Effector CD4-positive, alpha-beta T cell (primary cell): Measurements from ENCODE around the gene SCUBE3.

Experiments
- DNase-seq: peaks from one replicate; pipeline ENCODE4 v3.0.0-alpha.2; 2020

Gene SCUBE3

GRCh38 chr6:35275744-35276260, 62.0 kb downstream of the SCUBE3 start:
- DNase-seq, result no peak

- DNase-seq, result no peak
Measured at GRCh38 chr6:35278708-35279107, 65.0 kb downstream of the SCUBE3 start.

GRCh38 chr6:35280903-35281302, 67.1 kb downstream of the SCUBE3 start:
- no peak for DNase-seq

- no peak for DNase-seq
Measured at GRCh38 chr6:35282472-35282871, 68.7 kb downstream of the SCUBE3 start.

- DNase-seq, result no peak
Measured at GRCh38 chr6:35283361-35283760, 69.6 kb downstream of the SCUBE3 start.

- DNase-seq, result no peak
Measured at GRCh38 chr6:35287671-35288396, 74.1 kb downstream of the SCUBE3 start.

- no peak for DNase-seq
Measured at GRCh38 chr6:35288834-35289233, 75.1 kb downstream of the SCUBE3 start.

- DNase-seq, result no peak
Measured at GRCh38 chr6:35291491-35291890, 77.7 kb downstream of the SCUBE3 start.

GRCh38 chr6:35292494-35292893, 78.7 kb downstream of the SCUBE3 start:
- no peak for DNase-seq

- DNase-seq, result no peak
Measured at GRCh38 chr6:35293681-35294080, 79.9 kb downstream of the SCUBE3 start.

- DNase-seq, result peak; percentile 43
Measured at GRCh38 chr6:35294308-35294945, 80.7 kb downstream of the SCUBE3 start.

GRCh38 chr6:35295036-35295435, 81.3 kb downstream of the SCUBE3 start:
- DNase-seq, result no peak

- no peak for DNase-seq
Measured at GRCh38 chr6:35295521-35296315, 82.0 kb downstream of the SCUBE3 start.

- no peak for DNase-seq
Measured at GRCh38 chr6:35296931-35297600, 83.3 kb downstream of the SCUBE3 start.

GRCh38 chr6:35297601-35298481, 84.1 kb downstream of the SCUBE3 start, which contains the start of gene DEF6:
TSS of gene DEF6 (plus strand) at chr6:35297818. CDS start at chr6:35297857, 39 bp downstream.
- DNase-seq, result peak; percentile 83

GRCh38 chr6:35298625-35299140, 84.9 kb downstream of the SCUBE3 start:
- no peak for DNase-seq

- DNase-seq, result no peak
Measured at GRCh38 chr6:35299674-35300073, 85.9 kb downstream of the SCUBE3 start.

- DNase-seq, result peak; percentile 42
Measured at GRCh38 chr6:35300848-35301247, 87.1 kb downstream of the SCUBE3 start.
